Fibroblast of skin of right quadriceps (primary cell): ENCODE data around the gene THBS3.
A peak's percentile ranks its signal among the peaks of the same experiment; 100 is the strongest.
"Not testable (repeated sequence)": the region's sequence is repeated elsewhere in the genome, so short reads cannot be mapped to it uniquely, and the experiment has no call there.

Experiments
- DNase-seq: peaks from one replicate; pipeline ENCODE4 v3.0.0-alpha.2; 2013

Gene THBS3

GRCh38 chr1:155206891-155207805 is 549 bp downstream of the THBS3 start:
- DNase-seq, result peak; percentile 78

GRCh38 chr1:155205969-155206593 is 1.6 kb downstream of the THBS3 start:
- no peak for DNase-seq

- no peak for DNase-seq
Observed at GRCh38 chr1:155205035-155205434, 2.7 kb downstream of the THBS3 start.

GRCh38 chr1:155202731-155203515 is 4.8 kb downstream of the THBS3 start:
- DNase-seq, result no peak

- DNase-seq, result no peak
Observed at GRCh38 chr1:155202198-155202597, 5.5 kb downstream of the THBS3 start.

- DNase-seq, result no peak
Observed at GRCh38 chr1:155200920-155201319, 6.8 kb downstream of the THBS3 start.

GRCh38 chr1:155199792-155200191 is 7.9 kb downstream of the THBS3 start:
- DNase-seq, result no peak

- no peak for DNase-seq
Observed at GRCh38 chr1:155198547-155198906, 9.2 kb downstream of the THBS3 start.

GRCh38 chr1:155197901-155198546 is 9.7 kb downstream of the THBS3 start:
- DNase-seq, result no peak

GRCh38 chr1:155196893-155197638 is 10.6 kb downstream of the THBS3 start:
- DNase-seq, result no peak

GRCh38 chr1:155196103-155196892 is 11.4 kb downstream of the THBS3 start:
- DNase-seq, result no peak

GRCh38 chr1:155195201-155196102 is 12.2 kb downstream of the THBS3 start:
- no peak for DNase-seq

GRCh38 chr1:155193991-155194240 is 13.8 kb downstream of the THBS3 start:
- not testable (repeated sequence) for DNase-seq

GRCh38 chr1:155193275-155193990 is 14.3 kb downstream of the THBS3 start:
- peak; percentile 91 for DNase-seq

- DNase-seq, result no peak
Observed at GRCh38 chr1:155192346-155193274, 15.1 kb downstream of the THBS3 start.

- no peak for DNase-seq
Observed at GRCh38 chr1:155191904-155192303, 15.8 kb downstream of the THBS3 start.

GRCh38 chr1:155189926-155190325 is 17.8 kb downstream of the THBS3 start:
- not testable (repeated sequence) for DNase-seq

GRCh38 chr1:155188268-155188667 is 19.4 kb downstream of the THBS3 start:
- no peak for DNase-seq

GRCh38 chr1:155187456-155187891 is 20.2 kb downstream of the THBS3 start:
- no peak for DNase-seq
